GM12878 (cell line): ENCODE results near the gene LASP1. TPM values are rescaled to one million over a fixed set of nuclear protein-coding genes. Genes with fewer than 3 reads are reported as not detected.

Source experiments
- ATAC-seq: fragments of 200-7000 bp; cut with Tn5 transposase; 3 replicates; pipeline ENCODE4 v1.9.1; 2020; ENCODE audit warnings: mild to moderate bottlenecking, moderate library complexity
- BruUV-seq: library from RNA; stranded (reverse); fragments of 400-500 nt; replicated peaks from 2 replicates; lab custom pipeline; 2021; lab: Mats Ljungman, UMichigan
- CTCF ChIA-PET: fragments of 300-600 bp; sonication (Branson Sonifier 250); formaldehyde crosslinking; extraction: SDS; loops from one replicate; lab custom pipeline; 2021; ENCODE audit warnings: inconsistent platforms; lab: Yijun Ruan, JAX
- POLR2A ChIA-PET: fragments of 350-600 bp; formaldehyde crosslinking; extraction: SDS; loops from one replicate; lab custom pipeline; 2021; ENCODE audit warnings: inconsistent platforms; lab: Charles Lee
- RAD21 ChIA-PET: fragments of 300-600 bp; sonication (Branson Sonifier 250); formaldehyde crosslinking; loops from one replicate; lab custom pipeline; 2023; ENCODE audit warnings: antibody characterized with exemption; ENCODE audit not compliant: unreplicated experiment; lab: Charles Lee
- SMC1A ChIA-PET: fragments of 300-600 bp; sonication (Branson Sonifier 250); formaldehyde crosslinking; loops from one replicate; lab custom pipeline; 2023; ENCODE audit not compliant: unreplicated experiment, uncharacterized antibody; lab: Charles Lee
- DNase-seq: peaks from one replicate; pipeline ENCODE4 v3.0.0-alpha.2; 2011; ENCODE audit warnings: low read depth, low spot score
- FAIRE-seq: peaks from 3 replicates; lab custom pipeline; 2011; peaks lifted over from hg19 to GRCh38; lab: Jason Lieb, UNC
- H2AFZ ChIP-seq: 2 replicates; pipeline ENCODE4 v1.6.0; 2011; ENCODE audit warnings: low read depth, low read length, control low read depth; ENCODE audit not compliant: control insufficient read depth
- H3K27ac ChIP-seq: 2 replicates; pipeline ENCODE4 v1.5.1; 2011; ENCODE audit warnings: control low read depth; ENCODE audit not compliant: control insufficient read depth, insufficient read depth
- H3K27me3 ChIP-seq, 2 experiments: replicated peaks in 1 of 2; 2 replicates each; pipeline versions ENCODE4 v1.6.0 to v1.6.1; 2011; ENCODE audit warnings: low read length in 1 of 2; ENCODE audit not compliant: control insufficient read depth in 2 of 2, insufficient read depth in 2 of 2
- H3K36me3 ChIP-seq, 2 experiments: 2 replicates each; pipeline ENCODE4 v1.5.1; 2011; ENCODE audit warnings: low read length in 1 of 2; ENCODE audit not compliant: control insufficient read depth in 2 of 2, insufficient read depth in 2 of 2
- H3K4me1 ChIP-seq: 2 replicates; pipeline ENCODE4 v1.6.1; 2011; ENCODE audit warnings: mild to moderate bottlenecking, low read length, moderate library complexity, mixed read lengths; ENCODE audit not compliant: control insufficient read depth, insufficient read depth
- H3K4me2 ChIP-seq: 2 replicates; pipeline ENCODE4 v1.6.0; 2011; ENCODE audit warnings: control low read depth; ENCODE audit not compliant: control insufficient read depth, insufficient read depth
- H3K4me3 ChIP-seq: fragments of 200-600 bp; sonication (generic); 2 replicates; pipeline ENCODE4 v1.5.1; 2016
- H3K79me2 ChIP-seq: 2 replicates; pipeline ENCODE4 v1.6.0; 2011; ENCODE audit warnings: low read length; ENCODE audit not compliant: control insufficient read depth, insufficient read depth
- H3K9ac ChIP-seq: 2 replicates; pipeline ENCODE4 v1.8.0; 2011; ENCODE audit warnings: low read length, control low read depth, mixed read lengths; ENCODE audit not compliant: control insufficient read depth, insufficient read depth
- H3K9me3 ChIP-seq: replicated peaks from 3 replicates; pipeline ENCODE4 v1.5.1; 2011; ENCODE audit warnings: mild to moderate bottlenecking, low read length; ENCODE audit not compliant: control insufficient read depth, insufficient read depth
- H4K20me1 ChIP-seq: 2 replicates; pipeline ENCODE4 v1.6.0; 2011; ENCODE audit not compliant: control insufficient read depth, insufficient read depth
- ATF3 ChIP-seq: IDR thresholded peaks from 2 replicates; pipeline ENCODE4 v1.6.1; 2011; ENCODE audit warnings: low read depth, mild to moderate bottlenecking, low read length, moderate library complexity, borderline replicate concordance; ENCODE audit errors: extremely low read depth
- BHLHE40 ChIP-seq, 2 experiments: fragments of 450-650 bp in 1 of 2; IDR thresholded peaks; 2 replicates each; pipeline ENCODE4 v1.6.1; 2011 to 2017; ENCODE audit warnings: low read depth in 2 of 2, borderline replicate concordance in 1 of 2, improper control_type of control experiment in 1 of 2, low read length in 1 of 2, mild to moderate bottlenecking in 1 of 2
- EED ChIP-seq: sonication (generic); IDR thresholded peaks from 2 replicates; pipeline ENCODE4 v1.6.1; 2016; ENCODE audit warnings: antibody characterized with exemption, low read depth
- ETV6 ChIP-seq, 2 experiments: fragments of 450-650 bp in 1 of 2; IDR thresholded peaks in 1 of 2; conservative IDR thresholded peaks in 1 of 2; 2 replicates each; pipeline ENCODE4 v1.6.1; 2014; ENCODE audit warnings: antibody characterized with exemption in 1 of 2, borderline replicate concordance in 1 of 2, low read depth in 1 of 2, mild to moderate bottlenecking in 1 of 2, moderate library complexity in 1 of 2
- GATAD2B ChIP-seq: fragments of 450-650 bp; conservative IDR thresholded peaks from 2 replicates; pipeline ENCODE4 v1.6.1; 2017; ENCODE audit warnings: low read depth, mild to moderate bottlenecking, moderate library complexity
- IKZF1 ChIP-seq: fragments of 450-650 bp; conservative IDR thresholded peaks from 2 replicates; pipeline ENCODE4 v1.6.1; 2017; ENCODE audit warnings: antibody characterized with exemption, mild to moderate bottlenecking
- KLF5 ChIP-seq: fragments of 450-650 bp; IDR thresholded peaks from 2 replicates; pipeline ENCODE4 v1.6.1; 2014; ENCODE audit warnings: mild to moderate bottlenecking; ENCODE audit not compliant: partially characterized antibody
- MYC ChIP-seq: IDR thresholded peaks from 2 replicates; pipeline ENCODE4 v1.6.1; 2011; ENCODE audit warnings: mild to moderate bottlenecking, low read length, moderate library complexity, inconsistent platforms; ENCODE audit not compliant: insufficient read depth, insufficient replicate concordance, insufficient read length, severe bottlenecking
- RELB ChIP-seq: fragments of 450-650 bp; IDR thresholded peaks from 2 replicates; pipeline ENCODE4 v1.6.1; 2017; ENCODE audit warnings: low read depth, mild to moderate bottlenecking, moderate library complexity
- REST ChIP-seq: IDR thresholded peaks from 2 replicates; pipeline ENCODE4 v1.6.1; 2012; ENCODE audit warnings: mild to moderate bottlenecking, low read depth, low read length
- STAT3 ChIP-seq: IDR thresholded peaks from 2 replicates; pipeline ENCODE4 v1.6.1; 2011; ENCODE audit warnings: low read depth, low read length, improper control_type of control experiment
- SUZ12 ChIP-seq: fragments of 200-600 bp; sonication (generic); IDR thresholded peaks from one replicate; pipeline ENCODE4 v1.6.1; 2018; ENCODE audit warnings: antibody characterized with exemption, mild to moderate bottlenecking; ENCODE audit not compliant: unreplicated experiment
- ZNF384 ChIP-seq: IDR thresholded peaks from 2 replicates; pipeline ENCODE4 v1.6.1; 2012; ENCODE audit warnings: low read depth, mild to moderate bottlenecking, low read length, improper control_type of control experiment, borderline replicate concordance
- ZSCAN29 ChIP-seq: fragments of 450-650 bp; IDR thresholded peaks from 2 replicates; pipeline ENCODE4 v1.6.1; 2017; ENCODE audit warnings: mild to moderate bottlenecking, moderate library complexity
- WGBS: methylation state at CpG from one replicate; pipeline ENCODE4 v1.1.6; 2016; ENCODE audit warnings: low lambda C conversion rate; ENCODE audit not compliant: insufficient replicate concordance, insufficient coverage; ENCODE audit errors: missing lambda C conversion rate; 5-methylcytosine and 5-hydroxymethylcytosine counted together
- in situ Hi-C: fragments of 300-500 bp; cut with MboI; formaldehyde crosslinking; loops from 9 replicates; pipeline ENCODE4 v1.14.3; 2018; ENCODE audit warnings: mixed read lengths
- intact Hi-C: fragments of 100-400 bp; cut with micrococcal nuclease; formaldehyde crosslinking; loops from one replicate; pipeline ENCODE4 v1.14.2; 2022; ENCODE audit not compliant: unreplicated experiment
- polyA plus RNA-seq, 11 experiments: library from polyadenylated mRNA; depleted of rRNA in 4 of 11; unstranded in 6 of 11; stranded (reverse) in 5 of 11; fragments of >200 nt; fragmentation: Nextera tagmentation in 4 of 11; fragmentation: Illumina TruSeq in 1 of 11; extraction: Ambion mirVana in 4 of 11; extraction: Trizol in 1 of 11; gene quantifications; 1 replicate in 1 of 11; 2 replicates in 10 of 11; pipeline versions ENCODE4 v1.2.1 to v1.2.3, GENCODE V29; 2011 to 2016; ENCODE audit warnings: inconsistent platforms in 2 of 11, missing spikeins in 2 of 11, low read depth in 1 of 11
- total RNA-seq, 4 experiments: library from RNA; depleted of rRNA in 3 of 4; stranded (reverse); fragments of >200 nt in 3 of 4; fragmentation: Illumina TruSeq in 1 of 4; extraction: Trizol in 1 of 4; gene quantifications; 2 replicates each; pipeline versions ENCODE4 v1.2.1 to v1.2.3, GENCODE V29; 2013 to 2021
- TF ChIP-seq, protein P1 (sequence below): fragments of 450-650 bp; IDR thresholded peaks from 2 replicates; pipeline ENCODE4 v1.6.1; 2016; ENCODE audit warnings: mild to moderate bottlenecking

LASP1 gene
- total and polyA plus RNA-seq, 10 of the 15 experiments (the other 5 are each of a cell fraction or from before 2014, with no cell fraction given) = 21.0 to 114 (median 59.3) TPM

- no peak overlapping the region for H3K4me3 ChIP-seq
- ATAC-seq = peak; percentile 59
- whole genome bisulfite sequencing = 74% methylated on average over 8 of the region's 8 CpGs
- no peaks in the 10 kb centered on the region for H3K27me3 ChIP-seq
- H2AFZ ChIP-seq = no peak overlapping the region
- H3K4me1 ChIP-seq = peaks cover 42% of the 10 kb centered on the region
- no peak overlapping the region for H3K9ac ChIP-seq
- in situ Hi-C loops = no loop called here
- intact Hi-C loops = no loop called here
- no TSS peak for BruUV-seq
- DNase-seq = no peak
- peak overlapping the region; percentile 42; the same call in 1 of the 2 replicates for H3K27ac ChIP-seq
- H3K9me3 ChIP-seq = no peaks in the 10 kb centered on the region
- ChIA-PET POLR2A (no interaction called here), SMC1A (interaction anchor here (0.9 to 3.2 kb wide), 3 partner anchors 9 to 16 kb away, joined by 3 to 7 read pairs (median 7); no protein-coding TSS in a partner anchor), CTCF (interaction anchor here (0.6 to 4.0 kb wide), 6 partner anchors 11 to 357 kb away, joined by 3 to 27 read pairs (median 3); partner anchors contain the start of gene LASP1), RAD21 (interaction anchor here (0.8 to 1.1 kb wide), 2 partner anchors 11 to 101 kb away, joined by 3 read pairs; no protein-coding TSS in a partner anchor)
- peaks cover 44% of the 10 kb centered on the region for H3K79me2 ChIP-seq
- H3K4me2 ChIP-seq = peak overlapping the region; percentile 44; the same call in 1 of the 2 replicates
- peaks cover 29 to 48% of the 10 kb centered on the region in 2 experiments; a peak in 3 of 4 replicates for H3K36me3 ChIP-seq
- 0 out of 2 replicates have a peak, but pooled peaks cover 5% of the 10 kb centered on the region for H4K20me1 ChIP-seq
- no peak for FAIRE-seq
- TF ChIP-seq KLF5 (no peak), SUZ12 (no peak), GATAD2B (no peak), ATF3 (peak; percentile 84), EED (no peak), STAT3 (no peak), ZSCAN29 (no peak), BHLHE40 (IDR thresholded peaks at IDR 0.05; ENCODE audit: borderline replicate concordance in 1 of 2, low read depth in 2 of 2, low read length in 1 of 2) (peak in 1 of 2 experiments; percentile 68; a peak in 3 of 4 replicates), IKZF1 (no peak), MYC (no peak), REST (no peak), RELB (no peak), ZNF384 (no peak), ETV6 (conservative IDR thresholded peaks at IDR 0.05 in 1 of 2, IDR thresholded peaks at IDR 0.05 in 1 of 2; ENCODE audit: borderline replicate concordance in 1 of 2, low read depth in 1 of 2) (no peak)
- TF ChIP-seq, protein P1, sequence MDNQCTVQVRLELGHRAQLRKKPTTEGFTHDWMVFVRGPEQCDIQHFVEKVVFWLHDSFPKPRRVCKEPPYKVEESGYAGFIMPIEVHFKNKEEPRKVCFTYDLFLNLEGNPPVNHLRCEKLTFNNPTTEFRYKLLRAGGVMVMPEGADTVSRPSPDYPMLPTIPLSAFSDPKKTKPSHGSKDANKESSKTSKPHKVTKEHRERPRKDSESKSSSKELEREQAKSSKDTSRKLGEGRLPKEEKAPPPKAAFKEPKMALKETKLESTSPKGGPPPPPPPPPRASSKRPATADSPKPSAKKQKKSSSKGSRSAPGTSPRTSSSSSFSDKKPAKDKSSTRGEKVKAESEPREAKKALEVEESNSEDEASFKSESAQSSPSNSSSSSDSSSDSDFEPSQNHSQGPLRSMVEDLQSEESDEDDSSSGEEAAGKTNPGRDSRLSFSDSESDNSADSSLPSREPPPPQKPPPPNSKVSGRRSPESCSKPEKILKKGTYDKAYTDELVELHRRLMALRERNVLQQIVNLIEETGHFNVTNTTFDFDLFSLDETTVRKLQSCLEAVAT = no peak
Observed at GRCh38 chr17:38881600-38882191, 11.8 kb downstream of the LASP1 start.
